Measurements from ENCODE around the gene NKAIN4. TPM values are rescaled to one million over a fixed set of nuclear protein-coding genes. Genes with fewer than 3 reads are reported as not detected.

Gene NKAIN4
- polyA plus RNA-seq, 1 donor = 6.8 TPM

DNA sequence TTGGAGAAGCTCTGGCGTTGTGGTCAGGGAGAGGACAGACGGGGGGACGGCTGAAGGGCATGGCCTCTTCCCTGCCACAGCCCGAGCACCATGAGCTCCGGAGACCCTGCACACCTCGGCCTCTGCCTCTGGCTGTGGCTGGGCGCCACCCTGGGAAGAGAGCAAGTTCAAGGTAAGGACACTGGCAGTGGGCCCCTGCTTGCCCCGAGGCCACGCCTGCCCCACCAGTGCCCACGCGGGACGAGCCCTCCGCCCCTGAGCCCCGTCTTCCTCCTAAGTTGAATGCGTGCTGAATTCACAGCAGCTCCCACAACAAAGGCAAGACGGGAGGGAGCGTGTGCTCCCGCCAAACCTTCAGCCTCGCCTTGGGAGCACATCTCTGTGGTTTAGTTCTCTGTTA, 40.8 kb upstream of the NKAIN4 start:
- H3K27ac ChIP-seq (ENCODE audit: low read length) = no peak overlapping the region
- H3K4me1 ChIP-seq (ENCODE audit: control insufficient read depth, insufficient read depth, low read length) = no peaks in the 10 kb centered on the region
- H3K9me3 ChIP-seq (ENCODE audit: control insufficient read depth, low read depth, low read length) = peaks cover 2% of the 10 kb centered on the region
- DNase-seq = no peak
- H3K4me3 ChIP-seq (ENCODE audit: low read length) = no peak overlapping the region
- peaks cover 44% of the 10 kb centered on the region for H3K27me3 ChIP-seq (ENCODE audit: control insufficient read depth, insufficient read depth, low read length)
- H3K36me3 ChIP-seq (ENCODE audit: control insufficient read depth, insufficient read depth, low read length) = no peaks in the 10 kb centered on the region
- no CpG with 5 or more reads among the region's 19 CpGs for WGBS (ENCODE audit: insufficient coverage, low lambda C conversion rate)

DNA sequence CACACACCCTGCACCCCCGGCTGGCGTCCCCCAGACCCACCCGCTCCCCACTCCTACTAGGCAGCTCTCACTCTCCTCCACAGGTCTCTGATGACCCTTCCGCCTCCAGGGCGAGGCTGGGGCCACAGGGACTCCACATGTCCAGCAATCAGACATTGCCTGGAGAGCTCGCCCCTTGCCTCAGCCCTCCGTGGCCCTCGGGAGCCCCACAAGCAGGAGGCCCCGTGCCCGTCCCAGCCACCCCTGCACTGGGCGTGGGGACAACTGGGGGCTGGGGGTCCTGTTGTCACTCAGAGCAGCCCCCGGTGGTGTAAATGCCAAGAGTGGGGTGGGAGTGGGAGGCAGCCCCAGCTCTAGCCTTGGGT, 40.3 kb upstream of the NKAIN4 start:
- H3K36me3 ChIP-seq (ENCODE audit: control insufficient read depth, insufficient read depth, low read length) = no peaks in the 10 kb centered on the region
- DNase-seq = no peak
- H3K9me3 ChIP-seq (ENCODE audit: control insufficient read depth, low read depth, low read length) = peaks cover 2% of the 10 kb centered on the region
- H3K27me3 ChIP-seq (ENCODE audit: control insufficient read depth, insufficient read depth, low read length) = peaks cover 44% of the 10 kb centered on the region
- no CpG with 5 or more reads among the region's 12 CpGs for WGBS (ENCODE audit: insufficient coverage, low lambda C conversion rate)
- H3K4me3 ChIP-seq (ENCODE audit: low read length) = no peak overlapping the region
- no peak overlapping the region for H3K27ac ChIP-seq (ENCODE audit: low read length)
- no peaks in the 10 kb centered on the region for H3K4me1 ChIP-seq (ENCODE audit: control insufficient read depth, insufficient read depth, low read length)

DNA sequence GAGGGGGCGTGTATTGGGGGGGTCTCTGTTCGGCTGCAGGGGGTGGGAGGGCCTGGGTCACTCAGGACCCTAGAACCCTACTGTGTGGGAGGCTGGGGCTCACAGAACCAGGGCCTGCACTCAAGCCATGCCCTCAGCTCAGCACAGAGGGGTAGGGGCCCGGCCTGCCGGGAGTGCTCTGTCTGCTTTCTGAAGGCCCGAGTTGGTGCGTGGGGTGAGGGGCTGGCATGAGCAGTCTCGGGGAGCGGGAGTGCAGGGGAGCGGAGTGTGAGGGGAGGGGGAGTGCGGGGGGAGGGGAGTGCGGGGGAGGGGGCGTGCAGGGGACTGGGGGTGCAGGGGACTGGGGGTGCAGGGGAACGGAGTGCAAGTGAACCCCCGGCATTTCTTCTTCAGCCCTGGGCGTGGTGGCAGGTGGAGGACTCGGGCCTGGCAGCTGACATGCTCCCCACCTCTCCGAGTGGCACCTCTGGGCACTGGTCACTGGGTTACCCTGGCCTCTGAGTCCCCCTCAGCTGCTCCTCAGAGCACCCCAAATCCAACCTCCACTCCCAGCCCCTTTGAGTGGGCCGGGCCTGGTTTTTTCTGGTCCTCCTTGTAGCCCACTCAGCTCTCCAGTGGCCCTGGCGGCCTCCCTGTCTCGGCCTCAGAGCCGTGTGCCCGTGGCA, 39.7 kb upstream of the NKAIN4 start:
- peaks cover 3% of the 10 kb centered on the region for H3K36me3 ChIP-seq (ENCODE audit: control insufficient read depth, insufficient read depth, low read length)
- DNase-seq = no peak
- WGBS (ENCODE audit: insufficient coverage, low lambda C conversion rate) = no CpG with 5 or more reads among the region's 22 CpGs
- H3K27me3 ChIP-seq (ENCODE audit: control insufficient read depth, insufficient read depth, low read length) = peaks cover 43% of the 10 kb centered on the region
- H3K27ac ChIP-seq (ENCODE audit: low read length) = no peak overlapping the region
- H3K9me3 ChIP-seq (ENCODE audit: control insufficient read depth, low read depth, low read length) = peaks cover 2% of the 10 kb centered on the region
- no peak overlapping the region for H3K4me3 ChIP-seq (ENCODE audit: low read length)
- no peaks in the 10 kb centered on the region for H3K4me1 ChIP-seq (ENCODE audit: control insufficient read depth, insufficient read depth, low read length)

DNA sequence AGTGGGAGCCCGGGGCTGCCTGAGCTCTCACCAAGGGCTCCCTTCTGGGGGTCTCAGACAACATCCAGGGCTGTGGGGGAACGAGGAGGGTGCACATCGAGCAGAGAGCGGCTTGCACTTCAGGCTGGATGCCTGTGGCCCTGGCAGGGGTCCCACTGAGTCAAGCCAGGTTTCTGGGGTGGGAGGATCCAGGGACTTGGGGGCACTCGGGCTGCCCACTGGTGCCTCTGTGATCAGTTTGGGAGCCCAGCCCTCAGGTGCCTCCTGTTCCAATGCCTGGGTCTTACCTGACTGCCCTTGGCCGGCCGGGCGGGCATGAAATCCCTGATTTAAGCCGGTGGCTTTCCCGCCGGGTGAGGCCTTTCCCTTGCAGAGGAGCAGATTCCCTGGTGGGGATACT, 39.2 kb upstream of the NKAIN4 start:
- H3K27me3 ChIP-seq (ENCODE audit: control insufficient read depth, insufficient read depth, low read length) = peaks cover 40% of the 10 kb centered on the region

DNA sequence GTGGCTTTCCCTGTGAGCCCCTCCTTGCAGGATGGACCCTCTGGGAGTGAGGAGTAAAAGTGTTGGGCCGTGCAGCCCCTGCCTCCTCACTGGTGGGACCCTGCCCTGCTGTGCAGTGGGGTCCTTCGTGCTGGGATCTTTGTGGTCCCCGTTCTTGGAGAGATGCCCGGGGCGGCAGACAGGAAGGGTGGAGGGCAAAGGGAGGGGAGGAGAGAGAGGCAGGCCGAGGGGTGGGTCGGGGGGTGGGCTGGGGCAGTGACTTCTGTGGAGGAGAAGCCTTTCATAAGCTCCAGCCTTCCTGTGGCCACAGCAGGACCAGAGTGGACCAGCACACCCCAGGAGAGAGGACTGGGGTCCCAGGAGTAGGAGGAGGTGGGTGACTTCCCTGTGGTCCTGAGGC, 38.6 kb upstream of the NKAIN4 start, which contains the start of gene COL20A1:
Gene COL20A1, plus strand, starts transcription at position 283 of the 400 bp plus-strand sequence. CDS start 1,922 bp downstream, outside the sequence.
- DNase-seq = no peak
- no peaks in the 10 kb centered on the region for H3K4me1 ChIP-seq (ENCODE audit: control insufficient read depth, insufficient read depth, low read length)
- WGBS (ENCODE audit: insufficient coverage, low lambda C conversion rate) = no CpG with 5 or more reads among the region's 7 CpGs
- H3K27me3 ChIP-seq (ENCODE audit: control insufficient read depth, insufficient read depth, low read length) = peaks cover 40% of the 10 kb centered on the region
- no peak within 1 kb of the TSS for H3K27ac ChIP-seq (ENCODE audit: low read length)
- peaks cover 2% of the 10 kb centered on the region for H3K9me3 ChIP-seq (ENCODE audit: control insufficient read depth, low read depth, low read length)
- H3K4me3 ChIP-seq (ENCODE audit: low read length) = no peak within 1 kb of the TSS
- peaks cover 12% of the 10 kb centered on the region for H3K36me3 ChIP-seq (ENCODE audit: control insufficient read depth, insufficient read depth, low read length)

More for the DNA sequence above, 39.2 kb upstream of the NKAIN4 start:
- Histone ChIP-seq H3K27ac (ENCODE audit: low read length) (no peak overlapping the region), H3K4me1 (ENCODE audit: control insufficient read depth, insufficient read depth, low read length) (no peaks in the 10 kb centered on the region), H3K36me3 (ENCODE audit: control insufficient read depth, insufficient read depth, low read length) (peaks cover 9% of the 10 kb centered on the region), H3K9me3 (ENCODE audit: control insufficient read depth, low read depth, low read length) (peaks cover 2% of the 10 kb centered on the region), H3K4me3 (ENCODE audit: low read length) (no peak overlapping the region)
- DNase-seq = no peak
- WGBS (ENCODE audit: insufficient coverage, low lambda C conversion rate) = no CpG with 5 or more reads among the region's 11 CpGs

DNA sequence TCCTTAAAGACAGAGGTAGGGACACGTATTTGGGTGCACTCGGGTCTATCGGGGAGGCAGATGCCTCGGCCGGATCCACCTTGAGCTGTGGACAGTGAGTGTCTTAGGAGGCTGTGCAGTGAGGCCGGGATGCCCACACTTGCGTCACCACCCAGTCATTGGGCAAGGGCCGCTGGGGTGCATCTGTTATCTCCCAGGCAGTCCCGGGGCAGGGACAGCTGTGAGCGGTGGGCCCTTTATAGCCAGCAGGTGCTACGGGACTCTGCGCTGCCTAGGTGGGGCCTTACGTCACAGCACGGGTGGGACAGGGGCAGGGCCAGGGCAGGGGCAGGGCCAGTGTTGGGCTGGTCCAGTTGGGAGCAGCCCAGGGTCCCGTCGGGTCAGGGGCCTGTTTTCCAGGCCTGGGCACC, 38.0 kb upstream of the NKAIN4 start:
- Histone ChIP-seq H3K4me3 (ENCODE audit: low read length) (no peak overlapping the region), H3K27me3 (ENCODE audit: control insufficient read depth, insufficient read depth, low read length) (peaks cover 37% of the 10 kb centered on the region), H3K27ac (ENCODE audit: low read length) (no peak overlapping the region), H3K9me3 (ENCODE audit: control insufficient read depth, low read depth, low read length) (peaks cover 2% of the 10 kb centered on the region), H3K4me1 (ENCODE audit: control insufficient read depth, insufficient read depth, low read length) (no peaks in the 10 kb centered on the region), H3K36me3 (ENCODE audit: control insufficient read depth, insufficient read depth, low read length) (peaks cover 17% of the 10 kb centered on the region)
- DNase-seq = no peak
- WGBS (ENCODE audit: insufficient coverage, low lambda C conversion rate) = no CpG with 5 or more reads among the region's 16 CpGs

DNA sequence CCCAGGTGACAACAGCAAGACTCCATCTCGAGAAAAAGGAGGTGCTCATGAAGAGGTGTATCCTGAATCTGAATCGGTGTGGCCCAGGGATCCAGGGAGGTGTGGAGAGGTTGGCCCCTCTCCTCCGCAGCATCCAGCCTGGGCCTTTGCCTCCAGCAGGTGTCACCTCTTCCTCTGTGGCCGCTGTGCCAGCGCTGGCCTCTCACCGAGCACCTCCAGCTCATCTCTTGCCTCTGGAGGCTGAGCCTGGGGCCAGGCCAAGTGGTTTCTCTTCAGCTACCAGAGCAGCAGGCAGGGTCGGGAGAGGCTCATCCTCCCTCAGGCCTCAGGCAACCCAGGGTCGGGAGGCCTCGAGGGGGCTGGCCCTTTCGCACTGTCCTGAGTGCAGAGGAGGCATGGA, 37.5 kb upstream of the NKAIN4 start:
- no peaks in the 10 kb centered on the region for H3K4me1 ChIP-seq (ENCODE audit: control insufficient read depth, insufficient read depth, low read length)
- no CpG with 5 or more reads among the region's 10 CpGs for WGBS (ENCODE audit: insufficient coverage, low lambda C conversion rate)
- peaks cover 33% of the 10 kb centered on the region for H3K27me3 ChIP-seq (ENCODE audit: control insufficient read depth, insufficient read depth, low read length)
- no peak for DNase-seq
- H3K36me3 ChIP-seq (ENCODE audit: control insufficient read depth, insufficient read depth, low read length) = peaks cover 22% of the 10 kb centered on the region
- no peak overlapping the region for H3K4me3 ChIP-seq (ENCODE audit: low read length)
- no peak overlapping the region for H3K27ac ChIP-seq (ENCODE audit: low read length)
- H3K9me3 ChIP-seq (ENCODE audit: control insufficient read depth, low read depth, low read length) = peaks cover 2% of the 10 kb centered on the region

DNA sequence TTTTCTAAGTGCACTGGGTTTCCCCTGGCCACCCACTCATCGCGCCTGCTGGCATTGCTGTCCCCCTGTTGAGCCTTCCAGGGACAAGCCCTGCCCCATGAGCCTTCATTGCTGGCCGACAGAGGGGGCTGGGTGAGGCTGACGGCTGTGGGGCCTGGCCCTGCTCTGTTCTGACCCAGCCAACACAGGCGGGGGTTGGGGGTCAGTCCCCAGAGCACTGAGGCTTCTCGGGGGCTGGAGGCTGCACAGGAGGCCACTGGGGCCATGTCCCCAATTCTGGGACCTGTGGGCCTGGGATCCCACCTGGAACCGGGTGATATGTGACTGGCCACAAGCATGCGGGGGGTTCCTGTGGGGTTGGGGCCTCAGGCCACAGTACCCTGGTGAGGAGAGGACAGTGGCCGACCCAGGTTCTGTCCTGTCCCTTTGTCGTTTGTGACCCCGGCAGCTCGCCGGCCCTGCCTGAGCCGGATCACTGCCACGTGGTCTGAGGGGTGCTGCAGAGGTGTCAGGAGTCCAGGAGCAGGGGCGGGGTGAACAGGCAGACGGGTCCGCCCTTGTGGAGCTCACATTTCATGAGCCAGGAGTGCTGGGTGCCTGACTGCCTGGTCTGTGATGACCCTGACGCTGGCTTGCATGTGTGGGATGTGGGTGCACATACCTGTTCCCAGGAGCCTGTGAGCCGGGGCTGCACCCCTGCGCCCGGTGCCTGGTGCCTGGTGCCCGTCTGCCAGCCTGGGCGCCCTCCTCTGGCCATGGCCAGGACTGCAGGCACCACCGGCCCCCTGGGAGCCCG, 36.6 kb upstream of the NKAIN4 start:
- Histone ChIP-seq H3K27me3 (ENCODE audit: control insufficient read depth, insufficient read depth, low read length) (peaks cover 24% of the 10 kb centered on the region), H3K27ac (ENCODE audit: low read length) (no peak overlapping the region), H3K9me3 (ENCODE audit: control insufficient read depth, low read depth, low read length) (peaks cover 2% of the 10 kb centered on the region), H3K4me3 (ENCODE audit: low read length) (no peak overlapping the region), H3K4me1 (ENCODE audit: control insufficient read depth, insufficient read depth, low read length) (no peaks in the 10 kb centered on the region), H3K36me3 (ENCODE audit: control insufficient read depth, insufficient read depth, low read length) (peaks cover 27% of the 10 kb centered on the region)
- whole genome bisulfite sequencing (ENCODE audit: insufficient coverage, low lambda C conversion rate) = no CpG with 5 or more reads among the region's 26 CpGs
- DNase-seq = peak in 1 of 2 donors; percentile 52

DNA sequence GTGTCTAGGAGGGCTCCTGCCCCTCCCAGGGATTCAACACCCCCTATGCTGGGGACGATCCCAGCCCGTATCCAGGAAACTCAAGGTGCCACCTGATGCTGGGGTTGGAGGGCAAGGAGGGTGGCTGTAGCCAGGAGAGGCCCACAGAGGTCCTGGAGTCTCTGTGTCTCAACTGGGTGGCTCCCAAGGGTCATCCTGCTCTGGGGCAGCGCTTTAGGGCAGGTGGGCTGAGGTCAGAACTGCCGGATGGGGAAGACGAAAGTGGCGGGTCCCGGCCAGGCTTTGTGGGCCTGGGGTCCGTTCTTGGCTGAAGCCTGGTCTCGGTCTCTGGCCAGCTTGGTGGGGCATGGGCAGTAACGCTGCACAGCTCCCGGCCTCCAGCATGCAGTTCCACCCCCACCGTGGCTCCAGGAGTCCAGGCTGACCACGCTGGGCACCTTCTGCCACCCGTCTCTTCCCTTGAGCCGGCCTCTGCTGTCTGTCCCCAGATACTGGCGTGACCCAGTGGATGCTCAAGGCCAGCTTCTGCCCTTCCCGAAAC, 35.9 kb upstream of the NKAIN4 start:
- H3K27me3 ChIP-seq (ENCODE audit: control insufficient read depth, insufficient read depth, low read length) = peaks cover 17% of the 10 kb centered on the region
- H3K27ac ChIP-seq (ENCODE audit: low read length) = no peak overlapping the region
- no CpG with 5 or more reads among the region's 17 CpGs for WGBS (ENCODE audit: insufficient coverage, low lambda C conversion rate)
- H3K9me3 ChIP-seq (ENCODE audit: control insufficient read depth, low read depth, low read length) = peaks cover 2% of the 10 kb centered on the region
- no peak for DNase-seq
- peaks cover 33% of the 10 kb centered on the region for H3K36me3 ChIP-seq (ENCODE audit: control insufficient read depth, insufficient read depth, low read length)
- no peaks in the 10 kb centered on the region for H3K4me1 ChIP-seq (ENCODE audit: control insufficient read depth, insufficient read depth, low read length)
- no peak overlapping the region for H3K4me3 ChIP-seq (ENCODE audit: low read length)

DNA sequence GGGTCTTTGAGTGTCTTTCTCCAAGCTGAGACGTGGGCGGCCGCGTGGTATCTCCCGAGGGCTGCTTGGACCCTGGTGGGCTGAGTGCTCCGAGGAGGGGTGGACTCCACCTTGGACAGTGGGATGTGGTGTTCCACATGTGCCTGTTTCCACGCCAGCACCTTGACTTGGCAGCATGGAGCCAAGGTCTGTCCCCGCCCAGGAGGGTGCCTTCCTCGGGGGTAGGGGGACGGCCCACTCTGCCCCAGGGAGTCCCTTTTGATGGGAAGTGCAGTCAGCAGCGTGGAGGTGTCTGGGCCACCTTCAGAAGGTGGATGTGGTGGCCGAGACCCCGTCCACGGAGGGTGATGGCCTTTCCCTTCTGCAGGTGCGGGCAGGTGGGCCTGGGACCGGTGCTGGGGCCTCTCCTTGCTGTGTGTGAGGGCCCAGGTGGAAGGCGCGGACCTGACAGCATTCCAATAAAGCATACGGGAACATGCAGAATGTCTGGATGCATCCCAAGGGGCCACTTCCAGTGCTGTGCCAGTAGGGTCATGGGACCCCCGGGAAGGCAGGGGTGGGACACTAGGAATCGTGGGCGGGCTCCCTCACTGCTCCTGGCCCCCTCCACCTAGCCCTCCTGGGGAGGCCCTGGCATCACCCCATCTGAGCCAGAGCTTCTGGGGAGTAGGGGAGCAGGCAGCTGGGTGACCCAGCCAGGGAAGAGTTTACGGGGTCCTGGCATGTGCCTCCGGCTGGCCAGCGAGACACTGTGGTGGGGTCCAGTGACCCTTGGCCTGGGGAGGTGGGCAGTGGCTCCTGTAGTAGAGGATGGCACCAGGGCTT, 35.3 kb upstream of the NKAIN4 start:
- DNase-seq = no peak
- no CpG with 5 or more reads among the region's 25 CpGs for WGBS (ENCODE audit: insufficient coverage, low lambda C conversion rate)
- H3K36me3 ChIP-seq (ENCODE audit: control insufficient read depth, insufficient read depth, low read length) = peaks cover 37% of the 10 kb centered on the region

More for the DNA sequence above, 35.3 kb upstream of the NKAIN4 start:
- Histone ChIP-seq H3K9me3 (ENCODE audit: control insufficient read depth, low read depth, low read length) (peaks cover 1% of the 10 kb centered on the region), H3K27me3 (ENCODE audit: control insufficient read depth, insufficient read depth, low read length) (peaks cover 10% of the 10 kb centered on the region), H3K27ac (ENCODE audit: low read length) (no peak overlapping the region), H3K4me1 (ENCODE audit: control insufficient read depth, insufficient read depth, low read length) (no peaks in the 10 kb centered on the region), H3K4me3 (ENCODE audit: low read length) (no peak overlapping the region)

Data from large intestine (tissue), 3 donors.